GM12864 (cell line): Measurements from ENCODE around the gene AICDA.
"Not testable (repeated sequence)": the region's sequence is repeated elsewhere in the genome, so short reads cannot be mapped to it uniquely, and the experiment has no call there.

Experiments used
- DNase-seq: peaks from one replicate; pipeline ENCODE4 v3.0.0-alpha.2; 2011; ENCODE audit warnings: low read depth
- H3K4me3 ChIP-seq: 2 replicates; pipeline ENCODE4 v1.5.1; 2011; ENCODE audit warnings: mild to moderate bottlenecking, low read depth, low read length, control low read depth
- CTCF ChIP-seq: IDR thresholded peaks from 2 replicates; pipeline ENCODE4 v1.5.1; 2011; ENCODE audit warnings: low read depth, mild to moderate bottlenecking, moderate library complexity, low read length, control low read depth, inconsistent platforms; ENCODE audit errors: missing control alignments

Gene AICDA

GRCh38 chr12:8590842-8591545, 21.7 kb downstream of the AICDA start:
- peak; percentile 49 for TF ChIP-seq CTCF
- DNase-seq = no peak
- no peak overlapping the region for H3K4me3 ChIP-seq

GRCh38 chr12:8589679-8590078, 23.0 kb downstream of the AICDA start:
- H3K4me3 ChIP-seq = no peak overlapping the region
- DNase-seq = no peak
- TF ChIP-seq CTCF = no peak

- DNase-seq, H3K4me3 ChIP-seq: not testable (repeated sequence)
These were observed 28.2 kb downstream of the AICDA start for GRCh38 chr12:8584478-8584877.

GRCh38 chr12:8584004-8584403, 28.7 kb downstream of the AICDA start:
- no peak for DNase-seq
- no peak overlapping the region for H3K4me3 ChIP-seq
- TF ChIP-seq CTCF = no peak

GRCh38 chr12:8581098-8581784, 31.4 kb downstream of the AICDA start:
- no peak for TF ChIP-seq CTCF
- H3K4me3 ChIP-seq = no peak overlapping the region
- DNase-seq = no peak

GRCh38 chr12:8577879-8578278, 34.8 kb downstream of the AICDA start:
- H3K4me3 ChIP-seq = no peak overlapping the region
- DNase-seq = no peak
- no peak for TF ChIP-seq CTCF

- TF ChIP-seq CTCF = no peak
- H3K4me3 ChIP-seq = no peak overlapping the region
- no peak for DNase-seq
These were observed 40.2 kb downstream of the AICDA start for GRCh38 chr12:8572507-8572906.
